ENCODE data around the gene NELFE.
"Not testable (repeated sequence)": the region's sequence is repeated elsewhere in the genome, so short reads cannot be mapped to it uniquely, and the experiment has no call there.

Gene NELFE

GRCh38 chr6:31907158-31907813 lies 51.5 kb downstream of the NELFE start:
- no peak overlapping the region for H3K4me3 ChIP-seq (IDR thresholded peaks at IDR 0.05; ENCODE audit: insufficient read depth, low read depth, low read length)
- TF ChIP-seq CTCF (conservative IDR thresholded peaks at IDR 0.05; ENCODE audit: low read depth, low read length): no peak
- no peak overlapping the region for H3K9ac ChIP-seq
- H3K4me1 ChIP-seq (ENCODE audit: low read depth, poor library complexity, severe bottlenecking): peaks cover 21% of the 10 kb centered on the region
- H3K4me2 ChIP-seq: no peak overlapping the region
- H3K36me3 ChIP-seq (ENCODE audit: insufficient read depth): no peaks in the 10 kb centered on the region
- no peak overlapping the region for H2AFZ ChIP-seq (ENCODE audit: low read depth)
- no peak overlapping the region for H3K27ac ChIP-seq
- H3K79me2 ChIP-seq (ENCODE audit: insufficient read depth, low read depth): no peaks in the 10 kb centered on the region
- no peaks in the 10 kb centered on the region for H4K20me1 ChIP-seq (ENCODE audit: insufficient read depth)
- no peaks in the 10 kb centered on the region; the same call in 1 of the 2 replicates for H3K27me3 ChIP-seq (ENCODE audit: insufficient read depth, low read depth)

- H3K4me2 ChIP-seq; H3K4me3 ChIP-seq (IDR thresholded peaks at IDR 0.05; ENCODE audit: insufficient read depth, low read depth, low read length); H2AFZ ChIP-seq (ENCODE audit: low read depth); H4K20me1 ChIP-seq (ENCODE audit: insufficient read depth); H3K79me2 ChIP-seq (ENCODE audit: insufficient read depth, low read depth); H3K36me3 ChIP-seq (ENCODE audit: insufficient read depth); H3K27ac ChIP-seq; H3K9ac ChIP-seq; H3K27me3 ChIP-seq (ENCODE audit: insufficient read depth, low read depth): not testable (repeated sequence)
- H3K4me1 ChIP-seq (ENCODE audit: low read depth, poor library complexity, severe bottlenecking): peaks cover 21% of the 10 kb centered on the region
Observed at GRCh38 chr6:31906727-31907126, 52.0 kb downstream of the NELFE start.

- H3K79me2 ChIP-seq (ENCODE audit: insufficient read depth, low read depth): no peaks in the 10 kb centered on the region
- H3K27me3 ChIP-seq (ENCODE audit: insufficient read depth, low read depth): no peaks in the 10 kb centered on the region; the same call in 1 of the 2 replicates
- H2AFZ ChIP-seq (ENCODE audit: low read depth): no peak overlapping the region
- no peak for TF ChIP-seq CTCF (conservative IDR thresholded peaks at IDR 0.05; ENCODE audit: low read depth, low read length)
- H3K36me3 ChIP-seq (ENCODE audit: insufficient read depth): no peaks in the 10 kb centered on the region
- no peak overlapping the region for H3K4me3 ChIP-seq (IDR thresholded peaks at IDR 0.05; ENCODE audit: insufficient read depth, low read depth, low read length)
- no peaks in the 10 kb centered on the region for H4K20me1 ChIP-seq (ENCODE audit: insufficient read depth)
- peaks cover 23% of the 10 kb centered on the region for H3K4me1 ChIP-seq (ENCODE audit: low read depth, poor library complexity, severe bottlenecking)
- H3K27ac ChIP-seq: no peak overlapping the region
- H3K9ac ChIP-seq: no peak overlapping the region
- no peak overlapping the region for H3K4me2 ChIP-seq
Observed at GRCh38 chr6:31906122-31906521, 52.6 kb downstream of the NELFE start.

- Histone ChIP-seq H3K36me3 (ENCODE audit: insufficient read depth) (no peaks in the 10 kb centered on the region), H3K4me3 (IDR thresholded peaks at IDR 0.05; ENCODE audit: insufficient read depth, low read depth, low read length) (no peak overlapping the region), H2AFZ (ENCODE audit: low read depth) (no peak overlapping the region), H4K20me1 (ENCODE audit: insufficient read depth) (no peaks in the 10 kb centered on the region), H3K4me1 (ENCODE audit: low read depth, poor library complexity, severe bottlenecking) (peaks cover 28% of the 10 kb centered on the region), H3K79me2 (ENCODE audit: insufficient read depth, low read depth) (no peaks in the 10 kb centered on the region), H3K27me3 (ENCODE audit: insufficient read depth, low read depth) (no peaks in the 10 kb centered on the region; the same call in 1 of the 2 replicates), H3K4me2 (no peak overlapping the region), H3K9ac (no peak overlapping the region), H3K27ac (no peak overlapping the region)
- no peak for TF ChIP-seq CTCF (conservative IDR thresholded peaks at IDR 0.05; ENCODE audit: low read depth, low read length)
Observed at GRCh38 chr6:31905041-31905440, 53.7 kb downstream of the NELFE start.

GRCh38 chr6:31903957-31904356 lies 54.8 kb downstream of the NELFE start:
- Histone ChIP-seq H3K4me2 (no peak overlapping the region), H3K4me1 (ENCODE audit: low read depth, poor library complexity, severe bottlenecking) (peaks cover 28% of the 10 kb centered on the region), H3K27me3 (ENCODE audit: insufficient read depth, low read depth) (no peaks in the 10 kb centered on the region; the same call in 1 of the 2 replicates)

More at GRCh38 chr6:31903957-31904356, 54.8 kb downstream of the NELFE start:
- Histone ChIP-seq H3K9ac (no peak overlapping the region), H2AFZ (ENCODE audit: low read depth) (no peak overlapping the region), H4K20me1 (ENCODE audit: insufficient read depth) (no peaks in the 10 kb centered on the region), H3K36me3 (ENCODE audit: insufficient read depth) (no peaks in the 10 kb centered on the region), H3K79me2 (ENCODE audit: insufficient read depth, low read depth) (no peaks in the 10 kb centered on the region), H3K27ac (no peak overlapping the region), H3K4me3 (IDR thresholded peaks at IDR 0.05; ENCODE audit: insufficient read depth, low read depth, low read length) (no peak overlapping the region)
- TF ChIP-seq CTCF (conservative IDR thresholded peaks at IDR 0.05; ENCODE audit: low read depth, low read length): no peak

Data from KMS-11 (cell line).